NB4 (cell line): ENCODE results near the gene CHKA.

Experiments used
- CTCF ChIP-seq: IDR thresholded peaks from one replicate; pipeline ENCODE4 v1.5.1; 2012; ENCODE audit warnings: low read depth, low read length
- MAX ChIP-seq: IDR thresholded peaks from 2 replicates; pipeline ENCODE4 v1.6.1; 2011; ENCODE audit warnings: low read depth, low read length
- MYC ChIP-seq: IDR thresholded peaks from 2 replicates; pipeline ENCODE4 v1.6.1; 2011; ENCODE audit warnings: low read depth, low read length
- POLR2A ChIP-seq: IDR thresholded peaks from 2 replicates; pipeline ENCODE4 v1.6.1; 2011; ENCODE audit warnings: mild to moderate bottlenecking; ENCODE audit not compliant: insufficient read length; ENCODE audit errors: extremely low read depth

DNA sequence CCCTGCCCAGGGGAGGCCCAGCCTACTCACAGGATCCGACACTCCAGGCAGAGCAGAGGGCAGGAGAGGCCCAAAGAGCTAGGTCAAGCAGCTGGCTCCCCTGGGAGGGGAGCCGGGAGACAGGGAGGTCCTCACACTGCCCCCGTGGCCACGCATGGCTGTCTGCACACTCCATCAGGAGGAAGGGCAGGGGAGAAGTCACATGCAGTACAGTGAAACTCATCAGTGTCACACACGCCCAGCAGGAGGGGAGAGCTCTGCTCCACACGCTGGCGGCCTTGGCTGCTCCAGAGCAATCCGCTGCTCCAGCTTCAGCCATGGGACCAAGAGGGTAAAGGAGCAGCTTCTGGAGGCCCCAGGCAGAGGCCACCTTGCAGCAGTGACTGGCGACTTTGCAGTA, 68.1 kb downstream of the CHKA start:
- TF ChIP-seq CTCF (no peak), POLR2A (no peak), MAX (no peak), MYC (no peak)
